ENCODE data around the gene GALNTL6. TPM values are rescaled to one million over a fixed set of nuclear protein-coding genes. Genes with fewer than 3 reads are reported as not detected.

GALNTL6 gene
- total and polyA plus RNA-seq, 9 of the 15 experiments (the other 6 are each of a cell fraction or from before 2014, with no cell fraction given): 0.18 to 0.50 (median 0.29) TPM

- TF ChIP-seq ZBTB33 (CRISPR knock-in tag; IDR thresholded peaks at IDR 0.05) (no peak), SREBF1 (IDR thresholded peaks at IDR 0.05; ENCODE audit: borderline replicate concordance, low read depth, low read length) (no peak), L3MBTL2 (IDR thresholded peaks at IDR 0.05) (no peak), HBP1 (CRISPR knock-in tag; IDR thresholded peaks at IDR 0.05) (no peak), ZNF134 (CRISPR knock-in tag; conservative IDR thresholded peaks at IDR 0.05) (no peak), TCF7 (IDR thresholded peaks at IDR 0.05; ENCODE audit: borderline replicate concordance) (no peak), ZMIZ1 (IDR thresholded peaks at IDR 0.05; ENCODE audit: low read depth in 2 of 2, low read length in 2 of 2) (no peak), ZNF780A (CRISPR knock-in tag; IDR thresholded peaks at IDR 0.05) (no peak), MNT (conservative IDR thresholded peaks at IDR 0.05) (no peak), ZNF431 (CRISPR knock-in tag; IDR thresholded peaks at IDR 0.05) (no peak), ZBTB12 (CRISPR knock-in tag; IDR thresholded peaks at IDR 0.05) (no peak), ZNF143 (CRISPR knock-in tag; IDR thresholded peaks at IDR 0.05) (no peak), NCOR1 (IDR thresholded peaks at IDR 0.05) (peak; percentile 71), NR4A1 (CRISPR knock-in tag; IDR thresholded peaks at IDR 0.05) (no peak), NR4A1 (tag; IDR thresholded peaks at IDR 0.05) (no peak), HDAC6 (IDR thresholded peaks at IDR 0.05; ENCODE audit: low read depth, low read length) (no peak), HOXB6 (CRISPR knock-in tag; IDR thresholded peaks at IDR 0.05; ENCODE audit: borderline replicate concordance) (no peak), SREBF2 (CRISPR knock-in tag; IDR thresholded peaks at IDR 0.05) (no peak), CTBP1 (IDR thresholded peaks at IDR 0.05; ENCODE audit: borderline replicate concordance) (peak; percentile 81)
These were observed 1179.6 kb downstream of the GALNTL6 start (continued) for GRCh38 chr4:172992648-172993378.

Measured in K562 (cell line).